Head of caudate nucleus (tissue), 42 donors: Measurements from ENCODE around the gene TIMM8A.
"Not testable (repeated sequence)": the region's sequence is repeated elsewhere in the genome, so short reads cannot be mapped to it uniquely, and the experiment has no call there.

Experiments used
- DNase-seq, 42 donors: peaks; one replicate each; pipeline versions ENCODE4 v3.0.0 to v3.0.0-alpha.2; 2020 to 2021; ENCODE audit warnings: mixed read lengths in 7 of 42
- intact Hi-C: fragments of 100-400 bp; cut with DNase I; formaldehyde crosslinking; loops from one replicate; pipeline ENCODE4 v1.15.0; 2022

TIMM8A gene

DNA sequence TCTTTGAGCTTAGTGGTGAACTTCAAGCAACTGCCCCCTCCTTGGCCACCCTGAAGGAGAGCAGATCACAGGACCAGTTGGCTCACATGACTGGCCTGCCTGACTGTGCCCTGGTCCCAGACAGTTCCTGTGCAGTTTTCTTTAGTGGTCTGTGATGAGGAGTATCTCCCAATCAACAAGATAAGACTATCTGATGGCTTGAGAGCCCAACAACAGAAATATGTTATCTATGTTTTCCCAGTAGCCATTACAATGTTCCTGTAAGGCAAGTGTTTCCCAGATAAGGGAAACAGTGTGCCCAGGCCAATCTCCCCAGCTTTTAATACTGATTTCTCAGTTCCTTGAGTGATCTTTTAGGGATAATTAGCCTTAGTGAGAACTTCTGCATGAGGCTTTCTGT lies 14.2 kb upstream of the TIMM8A start:
- intact Hi-C loops, result no loop called here
- no peak for DNase-seq

DNA sequence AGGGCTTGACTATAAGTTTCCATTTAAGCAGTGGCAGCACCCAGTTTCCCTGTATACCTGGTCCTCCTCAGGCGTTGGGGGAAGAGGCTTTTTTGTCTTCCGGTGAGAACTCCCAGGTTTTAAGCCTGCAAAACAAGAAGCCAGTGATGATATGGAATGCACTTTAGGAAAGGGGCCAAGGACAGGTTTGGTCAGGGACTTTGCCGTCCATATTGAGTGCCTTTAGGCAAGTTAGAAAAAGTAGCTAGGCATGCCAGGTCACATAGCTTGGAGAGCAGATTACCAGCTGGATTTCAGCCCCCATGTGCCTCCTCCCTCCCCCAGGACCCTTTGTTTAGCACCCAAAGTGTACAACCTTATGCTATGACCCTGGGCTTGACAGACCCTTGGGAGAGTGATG lies 13.6 kb upstream of the TIMM8A start:
- intact Hi-C loops, result no loop called here
- DNase-seq, result no peak

DNA sequence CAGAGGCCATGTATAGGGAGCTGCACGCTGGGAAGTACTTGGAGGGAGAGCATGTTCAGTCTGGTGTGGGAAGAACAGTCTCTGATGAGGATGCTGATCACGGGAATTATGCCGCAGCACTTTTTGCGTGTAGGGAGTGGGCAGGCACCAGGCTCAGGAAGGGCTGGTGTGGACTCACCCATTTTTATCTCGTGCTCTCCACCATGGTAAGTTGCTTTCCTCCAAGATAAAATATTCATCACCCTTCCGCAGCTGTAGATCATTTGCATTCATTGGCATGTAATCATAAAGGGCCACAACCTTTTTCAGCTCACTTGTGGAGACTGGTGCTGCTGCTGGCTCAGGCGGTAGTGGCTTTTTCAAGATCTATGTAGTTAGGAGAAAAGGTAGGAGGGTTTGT lies 11.8 kb upstream of the TIMM8A start:
- DNase-seq, result no peak
- intact Hi-C loops, result no loop called here

DNA sequence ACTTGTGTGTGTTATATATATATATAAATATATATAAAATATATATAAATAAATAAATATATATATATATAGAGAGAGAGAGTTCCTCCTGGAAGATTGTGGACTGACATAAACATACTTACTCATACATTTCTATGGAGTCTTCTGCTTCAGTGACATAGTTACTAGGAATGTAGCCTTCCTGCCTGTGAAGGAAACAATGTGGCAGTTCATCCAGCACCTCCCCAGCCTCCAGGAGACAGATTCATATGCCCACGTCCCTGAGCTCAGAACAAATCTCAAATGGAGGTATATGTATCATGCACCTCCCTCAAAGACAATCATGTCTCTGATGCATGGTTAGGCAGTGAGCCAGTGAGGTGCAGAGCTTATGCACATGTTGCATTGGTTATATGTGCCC lies 11.4 kb upstream of the TIMM8A start:
- DNase-seq, result no peak

DNA sequence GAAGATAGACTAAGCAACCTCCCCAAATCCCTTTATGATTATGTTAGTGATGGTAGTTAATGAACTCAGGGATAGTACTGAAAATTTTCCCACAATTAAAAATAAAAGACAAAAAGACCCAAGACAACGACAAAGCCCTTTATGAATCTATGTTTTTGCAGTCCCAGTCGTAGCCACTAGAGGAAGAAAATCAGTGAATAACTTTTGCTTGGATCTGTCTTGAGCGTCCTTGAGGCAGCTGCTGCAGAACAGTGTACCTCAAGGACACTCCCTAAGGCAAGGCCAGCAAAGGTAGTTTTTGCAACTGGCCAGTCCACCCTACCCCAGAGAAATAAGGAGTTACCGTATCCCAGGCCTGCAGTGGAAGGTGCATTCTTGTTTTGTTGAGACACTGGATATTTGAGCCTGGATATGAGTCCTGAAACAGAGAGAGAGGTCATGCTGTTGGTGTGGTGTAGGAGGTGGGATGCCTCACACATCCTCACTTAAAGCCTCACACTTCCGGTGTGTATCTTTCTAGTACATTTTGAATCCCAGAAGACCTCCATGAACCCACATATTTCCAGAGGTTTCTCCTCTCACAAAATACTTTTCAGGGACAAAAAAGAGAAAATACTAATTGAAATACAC lies 8.7 kb upstream of the TIMM8A start:
- intact Hi-C loops, result no loop called here
- DNase-seq, result no peak

More for the DNA sequence above, 11.4 kb upstream of the TIMM8A start:
- intact Hi-C loops, result no loop called here

DNA sequence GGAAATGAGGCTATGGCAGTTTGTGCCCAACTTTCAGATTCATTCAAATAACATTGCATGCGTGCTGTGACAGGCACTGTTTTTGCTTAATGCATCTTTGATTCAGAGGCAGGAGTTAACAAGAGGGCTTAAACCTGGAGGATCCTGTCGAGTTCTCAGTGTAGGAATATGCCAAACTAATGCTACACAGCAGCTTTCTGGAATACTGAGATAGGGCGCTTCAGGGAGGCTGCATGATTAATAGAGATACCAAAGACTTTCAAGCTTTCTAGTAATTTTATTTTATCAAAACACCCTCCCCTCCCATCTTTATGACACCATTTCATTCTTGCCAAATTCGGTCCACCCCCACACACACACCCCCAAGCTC lies 636 bp upstream of the TIMM8A start:
- no peak for DNase-seq
- intact Hi-C loops, result no loop called here

DNA sequence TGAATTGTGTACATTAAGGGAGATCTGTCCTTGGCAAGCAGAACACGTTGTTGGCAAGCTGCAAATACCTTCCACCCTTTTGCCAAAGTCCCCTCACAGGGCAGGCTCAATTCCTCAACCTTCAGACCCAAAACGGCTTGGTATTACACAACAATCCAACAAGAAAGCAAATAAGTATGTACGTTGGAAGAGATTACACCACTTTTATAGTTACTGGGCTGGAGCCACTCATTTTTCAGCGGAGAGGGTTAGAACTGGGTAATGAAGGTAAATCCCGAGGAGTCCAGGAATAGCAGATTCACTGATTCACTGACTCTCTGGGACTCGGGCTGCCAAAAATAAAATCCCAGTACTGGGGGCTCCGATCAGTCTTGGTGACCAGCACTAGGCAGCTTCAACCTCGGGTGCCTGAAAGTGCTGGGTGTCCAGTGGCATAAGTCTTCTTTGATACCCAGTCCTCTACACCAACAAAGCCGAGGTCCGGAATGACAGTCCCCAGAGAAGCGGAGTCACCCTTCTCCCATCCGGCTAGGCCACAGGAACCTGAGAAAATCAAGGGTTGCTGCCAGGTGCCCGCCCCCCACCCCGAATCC lies 587 bp downstream of the TIMM8A start:
- intact Hi-C loops, result no loop called here
- DNase-seq, result peak in 8 of 42 donors; percentile 2 to 36 (median 8)

DNA sequence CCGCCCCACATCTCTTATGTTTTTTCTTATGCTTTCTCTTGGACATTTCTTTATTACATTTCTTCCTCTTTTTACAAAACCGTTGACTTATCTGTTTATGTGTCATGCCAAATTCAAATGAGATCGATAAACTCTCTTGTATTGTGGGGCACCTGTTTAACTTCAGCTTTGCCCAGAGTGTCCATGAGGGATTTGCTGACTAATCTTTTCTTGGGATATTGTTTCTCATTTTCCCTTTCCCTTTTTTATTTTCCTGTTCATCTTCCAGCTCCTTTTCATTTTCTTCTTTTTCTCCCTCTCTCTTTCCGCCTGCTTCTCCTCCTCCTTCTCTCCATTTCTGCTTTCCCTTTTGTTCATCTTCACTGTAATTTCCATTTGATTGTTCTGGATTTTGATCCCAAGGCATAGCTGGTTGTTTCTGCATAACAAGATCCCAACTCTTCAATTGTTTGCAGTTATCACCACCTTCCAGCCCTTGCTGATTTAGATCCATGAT lies 10.7 kb downstream of the TIMM8A start:
- intact Hi-C loops, result no loop called here
- no peak for DNase-seq

DNA sequence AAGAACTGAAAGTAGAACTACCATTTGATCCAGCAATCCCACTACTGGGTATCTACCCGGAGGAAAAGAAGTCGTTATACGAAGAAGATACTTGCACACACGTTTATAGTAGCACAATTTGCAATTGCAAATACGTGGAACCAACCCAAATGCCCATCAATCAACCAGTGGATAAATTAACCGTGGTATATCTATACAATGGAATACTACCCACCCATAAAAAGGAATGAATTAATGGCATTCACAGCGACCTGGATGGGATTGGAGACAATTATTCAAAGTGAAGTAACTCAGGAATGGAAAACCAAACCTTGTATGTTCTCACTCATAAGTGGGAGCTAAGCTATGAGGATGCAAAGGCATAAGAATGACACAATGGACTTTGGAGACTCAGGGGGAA lies 14.2 kb downstream of the TIMM8A start:
- DNase-seq, intact Hi-C loops: not testable (repeated sequence)

DNA sequence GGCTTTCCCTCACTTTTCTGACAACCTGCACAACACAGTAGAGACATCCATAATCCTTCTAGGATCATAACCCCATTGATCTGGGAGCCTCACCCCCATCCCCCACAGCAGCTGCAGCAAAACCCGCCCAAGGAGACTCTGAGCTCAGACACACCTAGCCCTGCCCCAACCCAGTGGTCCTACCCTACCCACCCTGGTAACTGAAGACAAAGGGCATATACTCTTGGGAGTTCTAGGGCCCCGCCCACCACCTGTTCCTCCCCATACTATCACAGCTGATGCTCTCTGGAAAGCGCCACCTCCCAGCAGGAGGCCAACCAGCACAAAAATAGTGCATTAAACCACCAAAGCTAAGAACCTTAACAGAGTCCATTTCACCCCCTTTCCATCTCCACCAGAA lies 21.9 kb downstream of the TIMM8A start:
- intact Hi-C loops, DNase-seq: not testable (repeated sequence)

DNA sequence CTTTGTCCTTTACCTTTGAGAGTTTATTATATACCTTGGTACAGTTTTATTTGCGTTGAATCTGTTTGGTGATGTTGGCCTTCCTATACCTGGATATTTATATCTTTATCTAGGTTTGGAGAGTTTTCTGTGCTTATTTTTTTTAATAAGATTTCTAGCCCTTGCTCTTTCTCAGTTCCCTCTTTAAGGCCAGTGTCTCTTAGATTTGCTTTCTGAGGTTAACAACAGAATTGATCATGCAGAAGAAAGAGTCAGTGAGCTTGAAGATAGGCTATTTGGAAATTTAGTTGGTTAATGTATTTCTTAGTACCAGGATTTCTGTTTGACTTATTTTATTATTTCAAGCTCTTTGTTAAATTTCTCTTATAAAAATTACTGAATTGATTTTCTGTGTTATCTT lies 44.8 kb downstream of the TIMM8A start:
- intact Hi-C loops, result no loop called here
- no peak for DNase-seq
